Activated CD8-positive, alpha-beta T cell treated with anti-CD3 and anti-CD28 coated beads, Interleukin-2, amount 10 ng/mL, durations not matched to agents 7 days and 5 days (primary cell): ENCODE measurements around the gene GPATCH3. TPM values are rescaled to one million over a fixed set of nuclear protein-coding genes. Genes with fewer than 3 reads are reported as not detected.
"Not testable (repeated sequence)": the region's sequence is repeated elsewhere in the genome, so short reads cannot be mapped to it uniquely, and the experiment has no call there.

Experiments
- ATAC-seq: fragments of 150-1000 bp; cut with Tn5 transposase; one replicate; pipeline ENCODE4 v1.10.0; 2021; ENCODE audit warnings: moderate library complexity
- CTCF ChIA-PET: fragments of 350-600 bp; sonication (Branson Sonifier 250); formaldehyde crosslinking; loops from one replicate; lab custom pipeline; 2021; ENCODE audit warnings: antibody characterized with exemption; lab: Charles Lee
- POLR2A ChIA-PET: fragments of 350-600 bp; sonication (Branson Sonifier 250); formaldehyde crosslinking; loops from one replicate; lab custom pipeline; 2021; ENCODE audit warnings: antibody characterized with exemption; lab: Charles Lee
- DNase-seq: peaks from one replicate; pipeline ENCODE4 v3.0.0-alpha.2; 2020
- H3K27ac Mint-ChIP-seq: one replicate; pipeline ENCODE4 v1.8.0; 2021; ENCODE audit warnings: mild to moderate bottlenecking, mixed read lengths
- H3K27me3 Mint-ChIP-seq: one replicate; pipeline ENCODE4 v1.8.0; 2021; ENCODE audit warnings: low read depth, mixed read lengths
- H3K36me3 Mint-ChIP-seq: one replicate; pipeline ENCODE4 v1.8.0; 2021; ENCODE audit warnings: low read depth, mixed read lengths
- H3K4me1 Mint-ChIP-seq: one replicate; pipeline ENCODE4 v1.8.0; 2021; ENCODE audit warnings: low read depth, mixed read lengths
- H3K4me3 Mint-ChIP-seq: one replicate; pipeline ENCODE4 v1.8.0; 2021; ENCODE audit warnings: mild to moderate bottlenecking, mixed read lengths
- H3K9me3 Mint-ChIP-seq: one replicate; pipeline ENCODE4 v1.8.0; 2022; ENCODE audit warnings: mixed read lengths; ENCODE audit not compliant: insufficient read depth
- total RNA-seq, 2 experiments: library from RNA; stranded (reverse); gene quantifications; one replicate each; pipeline ENCODE4 v1.2.3, GENCODE V29; 2021

The GPATCH3 gene
- total RNA-seq, 2 experiments from 2014 or later = 14.9 to 16.4 TPM

GRCh38 chr1:26889551-26890466, 10.5 kb downstream of the GPATCH3 start, which contains the start of gene GPN2:
Gene GPN2 (minus strand): TSS chr1:26890283. CDS start chr1:26890096, 187 bp downstream.
- ChIA-PET POLR2A (interaction anchor here (0.6 to 4.6 kb wide), 20 partner anchors 9 to 1740 kb away, joined by 3 to 70 read pairs (median 3); partner anchors contain the start of genes GPATCH3, HMGN2 and ZDHHC18), CTCF (interaction anchor here (0.6 to 5.6 kb wide), 11 partner anchors 10 to 388 kb away, joined by 3 to 40 read pairs (median 4); partner anchors contain the start of genes GPATCH3 and SFN)
- H3K4me1 Mint-ChIP-seq = peaks cover 32% of the 10 kb centered on the region
- peak within 1 kb of the TSS; percentile 96 for H3K4me3 Mint-ChIP-seq
- peaks cover 64% of the 10 kb centered on the region for H3K36me3 Mint-ChIP-seq
- ATAC-seq (peak; percentile 97), DNase-seq (peak; percentile 86)
- no peaks in the 10 kb centered on the region for H3K9me3 Mint-ChIP-seq
- H3K27me3 Mint-ChIP-seq = no peaks in the 10 kb centered on the region
- peak within 1 kb of the TSS; percentile 96 for H3K27ac Mint-ChIP-seq

GRCh38 chr1:26888231-26888630, 12.0 kb downstream of the GPATCH3 start:
- Mint-ChIP-seq H3K9me3 (no peaks in the 10 kb centered on the region), H3K27ac (peak overlapping the region; percentile 72), H3K27me3 (no peaks in the 10 kb centered on the region), H3K4me1 (peaks cover 32% of the 10 kb centered on the region), H3K36me3 (peaks cover 65% of the 10 kb centered on the region), H3K4me3 (peak overlapping the region; percentile 96)
- ATAC-seq (no peak), DNase-seq (no peak)
- ChIA-PET POLR2A (interaction anchor here (3.6 to 4.6 kb wide), 2 partner anchors 12 to 23 kb away, joined by 29 to 70 read pairs; partner anchors contain the start of gene GPATCH3), CTCF (interaction anchor here (0.8 to 5.6 kb wide), 7 partner anchors 10 to 286 kb away, joined by 3 to 40 read pairs (median 4); partner anchors contain the start of gene SFN)

GRCh38 chr1:26887125-26887524, 13.1 kb downstream of the GPATCH3 start:
- ATAC-seq (no peak), DNase-seq (no peak)
- peaks cover 65% of the 10 kb centered on the region for H3K36me3 Mint-ChIP-seq
- ChIA-PET CTCF (interaction anchor here (0.5 to 5.6 kb wide), 16 partner anchors 9 to 303 kb away, joined by 3 to 40 read pairs (median 5); partner anchors contain the start of gene SFN), POLR2A (interaction anchor here (0.7 kb wide), 1 partner anchor 511 kb away, joined by 4 read pairs; no protein-coding TSS in a partner anchor)
- H3K4me1 Mint-ChIP-seq = peaks cover 32% of the 10 kb centered on the region
- peak overlapping the region; percentile 52 for H3K27ac Mint-ChIP-seq
- no peaks in the 10 kb centered on the region for H3K9me3 Mint-ChIP-seq
- peak overlapping the region; percentile 35 for H3K4me3 Mint-ChIP-seq
- H3K27me3 Mint-ChIP-seq = no peaks in the 10 kb centered on the region

GRCh38 chr1:26882696-26883463, 17.4 kb downstream of the GPATCH3 start:
- H3K4me1 Mint-ChIP-seq = peaks cover 6% of the 10 kb centered on the region
- H3K27ac Mint-ChIP-seq = no peak overlapping the region
- no peaks in the 10 kb centered on the region for H3K27me3 Mint-ChIP-seq
- ChIA-PET POLR2A (interaction anchor here (1.0 to 1.1 kb wide), 2 partner anchors 17 to 383 kb away, joined by 3 to 4 read pairs; no protein-coding TSS in a partner anchor), CTCF (interaction anchor here (0.9 to 2.6 kb wide), 4 partner anchors 15 to 280 kb away, joined by 3 to 15 read pairs (median 5); partner anchors contain the start of gene GPATCH3)
- no peak overlapping the region for H3K4me3 Mint-ChIP-seq
- H3K36me3 Mint-ChIP-seq = peaks cover 55% of the 10 kb centered on the region
- ATAC-seq (no peak), DNase-seq (no peak)
- H3K9me3 Mint-ChIP-seq = no peaks in the 10 kb centered on the region

GRCh38 chr1:26881611-26882010, 18.7 kb downstream of the GPATCH3 start:
- H3K4me3 Mint-ChIP-seq, H3K27me3 Mint-ChIP-seq, H3K9me3 Mint-ChIP-seq, H3K27ac Mint-ChIP-seq, ATAC-seq, H3K4me1 Mint-ChIP-seq, DNase-seq: not testable (repeated sequence)
- ChIA-PET POLR2A (interaction anchor here (0.7 to 1.1 kb wide), 4 partner anchors 9 to 381 kb away, joined by 3 to 6 read pairs (median 4); partner anchors contain the start of gene GPN2), CTCF (interaction anchor here (1.4 to 2.6 kb wide), 4 partner anchors 14 to 279 kb away, joined by 3 to 15 read pairs (median 5); partner anchors contain the start of gene GPATCH3)
- peaks cover 55% of the 10 kb centered on the region for H3K36me3 Mint-ChIP-seq

- Mint-ChIP-seq H3K27me3 (no peaks in the 10 kb centered on the region), H3K4me3 (no peak overlapping the region), H3K9me3 (no peaks in the 10 kb centered on the region), H3K4me1 (no peaks in the 10 kb centered on the region), H3K36me3 (peaks cover 47% of the 10 kb centered on the region), H3K27ac (peak overlapping the region; percentile 26)
- ChIA-PET POLR2A (interaction anchor here (1.8 kb wide), 1 partner anchor 11 kb away, joined by 6 read pairs; the partner anchor contains the start of gene GPN2), CTCF (interaction anchor here (1.0 to 3.7 kb wide), 3 partner anchors 15 to 277 kb away, joined by 4 to 25 read pairs (median 6); no protein-coding TSS in a partner anchor)
- no peak for ATAC-seq
- DNase-seq = no peak
These were observed 20.5 kb downstream of the GPATCH3 start for GRCh38 chr1:26879793-26880192.

- DNase-seq = no peak
- Mint-ChIP-seq H3K4me1 (no peaks in the 10 kb centered on the region), H3K27ac (no peak overlapping the region), H3K9me3 (no peaks in the 10 kb centered on the region), H3K4me3 (no peak overlapping the region), H3K27me3 (no peaks in the 10 kb centered on the region), H3K36me3 (peaks cover 27% of the 10 kb centered on the region)
- POLR2A ChIA-PET = interaction anchor here (0.6 to 2.7 kb wide), 2 partner anchors 12 to 89 kb away, joined by 3 to 15 read pairs; partner anchors contain the start of gene PIGV
- ATAC-seq = no peak
- CTCF ChIA-PET = interaction anchor here (0.7 to 3.7 kb wide), 9 partner anchors 9 to 440 kb away, joined by 3 to 25 read pairs (median 6); partner anchors contain the start of gene GPN2
These were observed 22.9 kb downstream of the GPATCH3 start for GRCh38 chr1:26877326-26877725.

- Mint-ChIP-seq H3K27ac (no peak overlapping the region), H3K4me1 (no peaks in the 10 kb centered on the region), H3K36me3 (peaks cover 20% of the 10 kb centered on the region), H3K27me3 (no peaks in the 10 kb centered on the region), H3K9me3 (no peaks in the 10 kb centered on the region), H3K4me3 (no peak overlapping the region)
- POLR2A ChIA-PET = interaction anchor here (0.7 to 1.6 kb wide), 2 partner anchors 10 to 76 kb away, joined by 3 read pairs; no protein-coding TSS in a partner anchor
- CTCF ChIA-PET = no interaction called here
- DNase-seq (no peak), ATAC-seq (no peak)
These were observed 25.4 kb downstream of the GPATCH3 start for GRCh38 chr1:26874896-26875295.

- H3K27ac Mint-ChIP-seq = peak overlapping the region; percentile 30
- not testable (repeated sequence) for DNase-seq, ATAC-seq, H3K4me1 Mint-ChIP-seq, H3K9me3 Mint-ChIP-seq, H3K27me3 Mint-ChIP-seq, H3K4me3 Mint-ChIP-seq, H3K36me3 Mint-ChIP-seq
- CTCF ChIA-PET = interaction anchor here (0.7 to 1.2 kb wide), 4 partner anchors 8 to 271 kb away, joined by 3 to 4 read pairs (median 4); partner anchors contain the start of gene SFN
- POLR2A ChIA-PET = interaction anchor here (0.9 to 1.6 kb wide), 4 partner anchors 8 to 180 kb away, joined by 3 to 4 read pairs (median 3); no protein-coding TSS in a partner anchor
These were observed 27.2 kb downstream of the GPATCH3 start for GRCh38 chr1:26873097-26873496.
